Measurements from ENCODE around the gene SLC37A1. TPM values are rescaled to one million over a fixed set of nuclear protein-coding genes. Genes with fewer than 3 reads are reported as not detected.
A peak's percentile ranks its signal among the peaks of the same experiment; 100 is the strongest.

Gene SLC37A1
- total and polyA plus RNA-seq, 2 of the 13 experiments (the other 11 are each of a cell fraction or from before 2014, with no cell fraction given), result 0.22 to 0.40 TPM

DNA sequence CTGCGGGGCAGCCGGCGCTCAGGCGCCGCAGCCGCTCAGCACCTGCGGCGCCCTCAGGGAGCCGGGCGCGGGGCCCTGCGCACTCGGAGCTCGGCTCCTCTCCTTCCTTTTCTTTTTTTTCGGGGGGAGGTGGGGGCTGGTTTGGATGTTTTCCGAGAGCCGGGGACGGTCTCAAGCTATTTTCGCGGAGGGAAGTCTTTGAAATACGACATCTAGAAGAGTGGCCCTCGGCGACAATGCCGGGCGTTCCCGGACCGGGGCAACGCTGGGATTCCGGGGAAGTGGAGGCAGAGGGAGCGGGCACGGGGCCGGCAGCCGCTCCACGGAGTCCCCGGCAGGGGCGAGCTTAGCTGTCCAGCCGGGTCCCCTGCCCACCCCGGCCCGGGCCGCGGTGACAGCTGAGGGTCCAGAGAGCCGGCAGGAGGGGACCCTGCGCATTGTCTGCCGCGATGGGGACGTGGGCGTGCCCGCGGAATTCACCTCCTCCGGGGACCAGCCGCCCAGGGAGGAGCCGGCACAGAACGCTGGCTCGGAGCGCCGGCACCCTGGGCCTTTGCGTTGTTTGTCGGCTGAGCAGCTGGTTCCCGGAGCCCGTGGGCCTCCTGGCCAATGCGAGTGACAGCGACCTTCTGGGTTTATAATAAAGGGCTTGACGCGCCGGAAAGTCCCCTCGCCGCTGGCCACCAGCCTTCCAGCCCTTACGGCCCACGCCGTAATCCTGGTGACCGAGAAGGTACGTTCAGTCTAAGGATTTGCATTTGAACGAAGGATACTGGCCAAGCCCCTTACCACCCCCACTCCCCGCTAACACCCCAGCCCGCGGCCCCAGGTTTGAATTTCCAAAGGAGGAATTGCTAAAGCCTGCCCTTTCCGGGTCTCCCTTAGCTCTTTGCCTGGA lies 582 bp downstream of the SLC37A1 start:
- Histone ChIP-seq H3K4me2 (ENCODE audit: low read depth, low read length) (peak overlapping the region; percentile 73), H3K79me2 (ENCODE audit: insufficient read depth, low read length) (no peaks in the 10 kb centered on the region), H3K9ac (ENCODE audit: insufficient read depth, low read depth, low read length) (no peak overlapping the region), H3K4me3 (replicated peaks in 1 of 3; ENCODE audit: insufficient read depth in 1 of 3, low read depth in 2 of 3, low read length in 3 of 3) (peak overlapping the region; percentile 37 to 69 (median 54); a peak in 5 of 6 replicates), H3K9me3 (ENCODE audit: low read length) (no peaks in the 10 kb centered on the region), H2AFZ (ENCODE audit: low read length) (no peak overlapping the region), H3K36me3 (replicated peaks in 1 of 2; ENCODE audit: control insufficient read depth in 1 of 2, insufficient read depth in 2 of 2, low read length in 2 of 2) (no peaks in the 10 kb centered on the region), H4K20me1 (ENCODE audit: insufficient read depth, low read length) (no peaks in the 10 kb centered on the region), H3K27me3 (ENCODE audit: control insufficient read depth in 1 of 2, insufficient read depth in 2 of 2, low read length in 2 of 2) (peaks cover 7 to 45% of the 10 kb centered on the region in 2 experiments), H3K27ac (ENCODE audit: extremely low read length, insufficient read depth, low read length) (no peak overlapping the region), H3K4me1 (ENCODE audit: insufficient read depth, low read length) (peaks cover 10% of the 10 kb centered on the region; the same call in 1 of the 2 replicates)
- in situ Hi-C loops (cut with HindIII; ENCODE audit: extremely low pct_ligation_motif_present, low pct_unique_long_range_greater_than_20kb) (no loop called here), intact Hi-C loops (cut with micrococcal nuclease; ENCODE audit: unreplicated experiment) (no loop called here)
- WGBS (ENCODE audit: low lambda C conversion rate), result 2% methylated on average over 21 of the region's 77 CpGs
- ChIA-PET CTCF (ENCODE audit: low intra/inter-chr PET ratio, low total read pairs) (no interaction called here), POLR2A (no interaction called here)
- no peak for DNase-seq (ENCODE audit: low spot score)
- FAIRE-seq, result no peak
- TF ChIP-seq NFRKB (IDR thresholded peaks at IDR 0.05) (no peak), ZNF891 (CRISPR knock-in tag; IDR thresholded peaks at IDR 0.05) (0 out of 2 replicates have a peak, but pooled peaks have one; percentile 18), HNRNPLL (IDR thresholded peaks at IDR 0.05; ENCODE audit: low read depth, low read length, poor library complexity, severe bottlenecking) (peak; percentile 41), ZNF777 (CRISPR knock-in tag; IDR thresholded peaks at IDR 0.05) (0 out of 2 replicates have a peak, but pooled peaks have one; percentile 17)
- TF ChIP-seq, protein P1, sequence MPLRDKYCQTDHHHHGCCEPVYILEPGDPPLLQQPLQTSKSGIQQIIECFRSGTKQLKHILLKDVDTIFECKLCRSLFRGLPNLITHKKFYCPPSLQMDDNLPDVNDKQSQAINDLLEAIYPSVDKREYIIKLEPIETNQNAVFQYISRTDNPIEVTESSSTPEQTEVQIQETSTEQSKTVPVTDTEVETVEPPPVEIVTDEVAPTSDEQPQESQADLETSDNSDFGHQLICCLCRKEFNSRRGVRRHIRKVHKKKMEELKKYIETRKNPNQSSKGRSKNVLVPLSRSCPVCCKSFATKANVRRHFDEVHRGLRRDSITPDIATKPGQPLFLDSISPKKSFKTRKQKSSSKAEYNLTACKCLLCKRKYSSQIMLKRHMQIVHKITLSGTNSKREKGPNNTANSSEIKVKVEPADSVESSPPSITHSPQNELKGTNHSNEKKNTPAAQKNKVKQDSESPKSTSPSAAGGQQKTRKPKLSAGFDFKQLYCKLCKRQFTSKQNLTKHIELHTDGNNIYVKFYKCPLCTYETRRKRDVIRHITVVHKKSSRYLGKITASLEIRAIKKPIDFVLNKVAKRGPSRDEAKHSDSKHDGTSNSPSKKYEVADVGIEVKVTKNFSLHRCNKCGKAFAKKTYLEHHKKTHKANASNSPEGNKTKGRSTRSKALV (CRISPR knock-in tag; IDR thresholded peaks at IDR 0.05), result peak; percentile 23; the same call in 1 of the 2 replicates
- TF ChIP-seq, protein P2, sequence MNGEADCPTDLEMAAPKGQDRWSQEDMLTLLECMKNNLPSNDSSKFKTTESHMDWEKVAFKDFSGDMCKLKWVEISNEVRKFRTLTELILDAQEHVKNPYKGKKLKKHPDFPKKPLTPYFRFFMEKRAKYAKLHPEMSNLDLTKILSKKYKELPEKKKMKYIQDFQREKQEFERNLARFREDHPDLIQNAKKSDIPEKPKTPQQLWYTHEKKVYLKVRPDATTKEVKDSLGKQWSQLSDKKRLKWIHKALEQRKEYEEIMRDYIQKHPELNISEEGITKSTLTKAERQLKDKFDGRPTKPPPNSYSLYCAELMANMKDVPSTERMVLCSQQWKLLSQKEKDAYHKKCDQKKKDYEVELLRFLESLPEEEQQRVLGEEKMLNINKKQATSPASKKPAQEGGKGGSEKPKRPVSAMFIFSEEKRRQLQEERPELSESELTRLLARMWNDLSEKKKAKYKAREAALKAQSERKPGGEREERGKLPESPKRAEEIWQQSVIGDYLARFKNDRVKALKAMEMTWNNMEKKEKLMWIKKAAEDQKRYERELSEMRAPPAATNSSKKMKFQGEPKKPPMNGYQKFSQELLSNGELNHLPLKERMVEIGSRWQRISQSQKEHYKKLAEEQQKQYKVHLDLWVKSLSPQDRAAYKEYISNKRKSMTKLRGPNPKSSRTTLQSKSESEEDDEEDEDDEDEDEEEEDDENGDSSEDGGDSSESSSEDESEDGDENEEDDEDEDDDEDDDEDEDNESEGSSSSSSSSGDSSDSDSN (CRISPR knock-in tag; IDR thresholded peaks at IDR 0.05), result peak; percentile 47; the same call in 1 of the 2 replicates
- no TSS peak for BruUV-seq (replicated peaks)
- peak; percentile 52 for ATAC-seq

Measured in HepG2 (cell line).